22Rv1 (cell line): ENCODE measurements around the gene CCL24.

Source experiments
- ZFX ChIP-seq: fragments of 450-650 bp; IDR thresholded peaks from 2 replicates; pipeline ENCODE4 v1.6.1; 2017; ENCODE audit warnings: antibody characterized with exemption, borderline replicate concordance
- TF ChIP-seq, protein P1 (sequence below): fragments of 450-650 bp; IDR thresholded peaks from 2 replicates; pipeline ENCODE4 v1.5.1; 2017; ENCODE audit warnings: mild to moderate bottlenecking

DNA sequence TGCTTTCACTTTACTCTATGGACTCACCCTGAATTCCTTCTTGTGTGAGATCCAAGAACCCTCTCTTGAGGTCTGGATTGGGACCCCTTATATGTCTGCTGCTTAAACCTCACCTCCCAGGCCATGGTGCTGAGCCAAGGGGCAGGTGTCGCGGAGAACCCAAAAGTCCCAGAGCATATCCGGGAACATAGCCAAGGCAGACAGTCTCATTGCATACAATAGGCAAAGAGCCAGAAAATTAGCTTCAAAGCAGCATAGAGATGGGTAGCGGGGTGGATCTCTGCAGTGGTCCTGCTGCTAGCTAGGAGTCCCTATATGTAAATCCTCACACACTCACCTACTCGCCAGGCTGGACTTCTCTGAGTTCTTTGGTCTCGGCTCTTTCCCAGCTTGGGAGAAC is 5.5 kb downstream of the CCL24 start:
- TF ChIP-seq, protein P1, sequence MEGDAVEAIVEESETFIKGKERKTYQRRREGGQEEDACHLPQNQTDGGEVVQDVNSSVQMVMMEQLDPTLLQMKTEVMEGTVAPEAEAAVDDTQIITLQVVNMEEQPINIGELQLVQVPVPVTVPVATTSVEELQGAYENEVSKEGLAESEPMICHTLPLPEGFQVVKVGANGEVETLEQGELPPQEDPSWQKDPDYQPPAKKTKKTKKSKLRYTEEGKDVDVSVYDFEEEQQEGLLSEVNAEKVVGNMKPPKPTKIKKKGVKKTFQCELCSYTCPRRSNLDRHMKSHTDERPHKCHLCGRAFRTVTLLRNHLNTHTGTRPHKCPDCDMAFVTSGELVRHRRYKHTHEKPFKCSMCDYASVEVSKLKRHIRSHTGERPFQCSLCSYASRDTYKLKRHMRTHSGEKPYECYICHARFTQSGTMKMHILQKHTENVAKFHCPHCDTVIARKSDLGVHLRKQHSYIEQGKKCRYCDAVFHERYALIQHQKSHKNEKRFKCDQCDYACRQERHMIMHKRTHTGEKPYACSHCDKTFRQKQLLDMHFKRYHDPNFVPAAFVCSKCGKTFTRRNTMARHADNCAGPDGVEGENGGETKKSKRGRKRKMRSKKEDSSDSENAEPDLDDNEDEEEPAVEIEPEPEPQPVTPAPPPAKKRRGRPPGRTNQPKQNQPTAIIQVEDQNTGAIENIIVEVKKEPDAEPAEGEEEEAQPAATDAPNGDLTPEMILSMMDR = no peak
- no peak for TF ChIP-seq ZFX
